Measurements from ENCODE around the gene OR1L8.

- TF ChIP-seq CTCF (conservative IDR thresholded peaks at IDR 0.05; ENCODE audit: low read length) (no peak), EZH2phosphoT487 (IDR thresholded peaks at IDR 0.05; ENCODE audit: borderline replicate concordance, low read depth, low read length) (no peak)
Observed at GRCh38 chr9:122561446-122561845, 21.7 kb downstream of the OR1L8 start.

All from OCI-LY7 (cell line).